Stimulated activated CD4-positive, alpha-beta T cell treated with anti-CD3 and anti-CD28 coated beads, Interleukin-12 subunit alpha, Interleukin-12 subunit beta, amount 100 ng/mL, for 24 hours (primary cell): ENCODE data around the gene RERG.

Experiments used
- DNase-seq, 2 experiments: peaks; one replicate each; pipeline ENCODE4 v3.0.0-alpha.2; 2020; ENCODE audit warnings: low read depth in 2 of 2

RERG gene

GRCh38 chr12:15218794-15219193 is 2.4 kb downstream of the RERG start:
- no peak for DNase-seq

- DNase-seq, result no peak
These were observed 5.0 kb downstream of the RERG start for GRCh38 chr12:15216036-15216889.

GRCh38 chr12:15214851-15215601 is 6.2 kb downstream of the RERG start:
- DNase-seq, result no peak

GRCh38 chr12:15212930-15213329 is 8.3 kb downstream of the RERG start:
- DNase-seq, result no peak

- DNase-seq, result no peak
These were observed 11.4 kb downstream of the RERG start for GRCh38 chr12:15209782-15210181.

- DNase-seq, result no peak
These were observed 12.2 kb downstream of the RERG start for GRCh38 chr12:15208871-15209656.

- DNase-seq, result no peak
These were observed 13.1 kb downstream of the RERG start for GRCh38 chr12:15208140-15208539.

GRCh38 chr12:15206831-15207389 is 14.3 kb downstream of the RERG start:
- DNase-seq, result no peak

GRCh38 chr12:15206338-15206737 is 14.9 kb downstream of the RERG start:
- no peak for DNase-seq

- DNase-seq, result no peak
These were observed 15.7 kb downstream of the RERG start for GRCh38 chr12:15205341-15206010.

GRCh38 chr12:15201456-15201855 is 19.8 kb downstream of the RERG start:
- DNase-seq, result no peak

- DNase-seq, result no peak
These were observed 20.2 kb downstream of the RERG start for GRCh38 chr12:15201056-15201455.

GRCh38 chr12:15200641-15201040 is 20.6 kb downstream of the RERG start:
- no peak for DNase-seq

- DNase-seq, result no peak
These were observed 21.3 kb downstream of the RERG start for GRCh38 chr12:15199930-15200329.

GRCh38 chr12:15196678-15197505 is 24.3 kb downstream of the RERG start:
- DNase-seq, result no peak

- no peak for DNase-seq
These were observed 25.0 kb downstream of the RERG start for GRCh38 chr12:15196221-15196620.

GRCh38 chr12:15194456-15195368 is 26.5 kb downstream of the RERG start:
- no peak for DNase-seq

- DNase-seq, result no peak
These were observed 27.3 kb downstream of the RERG start for GRCh38 chr12:15193946-15194345.

- no peak for DNase-seq
These were observed 28.5 kb downstream of the RERG start for GRCh38 chr12:15192720-15193119.
